Measurements from ENCODE around the gene LYRM4. TPM values are rescaled to one million over a fixed set of nuclear protein-coding genes. Genes with fewer than 3 reads are reported as not detected.
"Not testable (repeated sequence)": the region's sequence is repeated elsewhere in the genome, so short reads cannot be mapped to it uniquely, and the experiment has no call there.

Gene LYRM4
- total RNA-seq, 8 experiments from 2014 or later, result 25.8 to 38.4 (median 32.7) TPM

- no peak overlapping the region for H3K4me3 ChIP-seq
- no peak for ATAC-seq (replicated peaks in 6 of 8)
- no peaks in the 10 kb centered on the region for H3K4me1 ChIP-seq (replicated peaks in 1 of 2)
- no peak overlapping the region for H3K27ac ChIP-seq
- in situ Hi-C loops (cut with MboI; ENCODE audit: low pct_unique_long_range_greater_than_20kb in 2 of 9, low sequenced_read_pairs in 9 of 9, unreplicated experiment in 9 of 9), result loop anchor here in 1 of 9 experiments (25.0 kb wide), 1 partner anchor 260 kb away; no protein-coding TSS in a partner anchor
- 80 to 100% (median 97%) methylated on average over 1 to 7 of the region's 8 CpGs; no CpG with 5 or more reads in 1 of the 10 experiments for WGBS, 10 experiments
These were observed 133.6 kb downstream of the LYRM4 start for GRCh38 chr6:5127106-5127687.

GRCh38 chr6:5126214-5126613 is 134.5 kb downstream of the LYRM4 start:
- ATAC-seq (replicated peaks in 6 of 8), result no peak
- Histone ChIP-seq H3K27ac (no peak overlapping the region), H3K4me3 (no peak overlapping the region), H3K4me1 (replicated peaks in 1 of 2) (no peaks in the 10 kb centered on the region)
- in situ Hi-C loops (cut with MboI; ENCODE audit: low pct_unique_long_range_greater_than_20kb in 2 of 9, low sequenced_read_pairs in 9 of 9, unreplicated experiment in 9 of 9), result loop anchor here in 1 of 9 experiments (25.0 kb wide), 1 partner anchor 261 kb away; no protein-coding TSS in a partner anchor
- WGBS, 10 experiments, result 20 to 100% (median 70%) methylated on average over 1 to 4 of the region's 4 CpGs; no CpG with 5 or more reads in 2 of the 10 experiments

GRCh38 chr6:5125152-5126006 is 135.4 kb downstream of the LYRM4 start:
- 79 to 100% (median 90%) methylated on average over 2 to 7 of the region's 11 CpGs; no CpG with 5 or more reads in 3 of the 10 experiments for WGBS, 10 experiments
- in situ Hi-C loops (cut with MboI; ENCODE audit: low pct_unique_long_range_greater_than_20kb in 2 of 9, low sequenced_read_pairs in 9 of 9, unreplicated experiment in 9 of 9), result loop anchor here in 1 of 9 experiments (25.0 kb wide), 1 partner anchor 262 kb away; no protein-coding TSS in a partner anchor

GRCh38 chr6:5124526-5124925 is 136.2 kb downstream of the LYRM4 start:
- no peak overlapping the region for H3K27ac ChIP-seq
- H3K4me1 ChIP-seq (replicated peaks in 1 of 2), result no peaks in the 10 kb centered on the region
- ATAC-seq (replicated peaks in 6 of 8), result no peak
- in situ Hi-C loops (cut with MboI; ENCODE audit: low pct_unique_long_range_greater_than_20kb in 2 of 9, low sequenced_read_pairs in 9 of 9, unreplicated experiment in 9 of 9), result no loop called here
- 94 to 100% (median 100%) methylated on average over 1 to 3 of the region's 8 CpGs; no CpG with 5 or more reads in 7 of the 10 experiments for WGBS, 10 experiments
- no peak overlapping the region for H3K4me3 ChIP-seq

More at GRCh38 chr6:5125152-5126006, 135.4 kb downstream of the LYRM4 start:
- Histone ChIP-seq H3K4me3 (no peak overlapping the region), H3K4me1 (replicated peaks in 1 of 2) (no peaks in the 10 kb centered on the region), H3K27ac (no peak overlapping the region)
- no peak for ATAC-seq (replicated peaks in 6 of 8)

- WGBS, 10 experiments, result 90 to 100% (median 100%) methylated on average over 2 to 6 of the region's 20 CpGs; no CpG with 5 or more reads in 4 of the 10 experiments
- Histone ChIP-seq H3K27ac (no peak overlapping the region), H3K4me1 (replicated peaks in 1 of 2) (no peaks in the 10 kb centered on the region), H3K4me3 (no peak overlapping the region)
- ATAC-seq (replicated peaks in 6 of 8), result no peak
- in situ Hi-C loops (cut with MboI; ENCODE audit: low pct_unique_long_range_greater_than_20kb in 2 of 9, low sequenced_read_pairs in 9 of 9, unreplicated experiment in 9 of 9), result no loop called here
These were observed 137.2 kb downstream of the LYRM4 start for GRCh38 chr6:5123296-5124143.

- 72 to 100% (median 92%) methylated on average over 3 to 9 of the region's 18 CpGs; no CpG with 5 or more reads in 2 of the 10 experiments for WGBS, 10 experiments
- H3K4me1 ChIP-seq (replicated peaks in 1 of 2), result no peaks in the 10 kb centered on the region
- ATAC-seq (replicated peaks in 6 of 8), result no peak
- no peak overlapping the region for H3K27ac ChIP-seq
- in situ Hi-C loops (cut with MboI; ENCODE audit: low pct_unique_long_range_greater_than_20kb in 2 of 9, low sequenced_read_pairs in 9 of 9, unreplicated experiment in 9 of 9), result no loop called here
- no peak overlapping the region for H3K4me3 ChIP-seq
These were observed 138.1 kb downstream of the LYRM4 start for GRCh38 chr6:5122504-5123112.

- ATAC-seq (replicated peaks in 6 of 8), result no peak
- in situ Hi-C loops (cut with MboI; ENCODE audit: low pct_unique_long_range_greater_than_20kb in 2 of 9, low sequenced_read_pairs in 9 of 9, unreplicated experiment in 9 of 9), result no loop called here
- Histone ChIP-seq H3K27ac (no peak overlapping the region), H3K4me1 (replicated peaks in 1 of 2) (no peaks in the 10 kb centered on the region), H3K4me3 (no peak overlapping the region)
- 57 to 100% (median 86%) methylated on average over 1 to 7 of the region's 7 CpGs; no CpG with 5 or more reads in 2 of the 10 experiments for WGBS, 10 experiments
These were observed 138.8 kb downstream of the LYRM4 start for GRCh38 chr6:5121956-5122355.

- 85 to 100% (median 100%) methylated on average over 1 to 5 of the region's 6 CpGs; no CpG with 5 or more reads in 6 of the 10 experiments for WGBS, 10 experiments
- in situ Hi-C loops (cut with MboI; ENCODE audit: low pct_unique_long_range_greater_than_20kb in 2 of 9, low sequenced_read_pairs in 9 of 9, unreplicated experiment in 9 of 9), result no loop called here
- ATAC-seq (replicated peaks in 6 of 8), result no peak
These were observed 139.3 kb downstream of the LYRM4 start for GRCh38 chr6:5121479-5121878.

GRCh38 chr6:5120543-5120942 is 140.2 kb downstream of the LYRM4 start:
- H3K27ac ChIP-seq; H3K4me1 ChIP-seq (replicated peaks in 1 of 2); ATAC-seq (replicated peaks in 6 of 8); in situ Hi-C loops (cut with MboI; ENCODE audit: low pct_unique_long_range_greater_than_20kb in 2 of 9, low sequenced_read_pairs in 9 of 9, unreplicated experiment in 9 of 9); H3K4me3 ChIP-seq: not testable (repeated sequence)
- WGBS, 10 experiments, result 90 to 100% (median 96%) methylated on average over 2 to 4 of the region's 8 CpGs; no CpG with 5 or more reads in 5 of the 10 experiments

More at GRCh38 chr6:5121479-5121878, 139.3 kb downstream of the LYRM4 start:
- Histone ChIP-seq H3K4me3 (no peak overlapping the region), H3K27ac (no peak overlapping the region), H3K4me1 (replicated peaks in 1 of 2) (no peaks in the 10 kb centered on the region)

GRCh38 chr6:5120011-5120410 is 140.7 kb downstream of the LYRM4 start:
- in situ Hi-C loops (cut with MboI; ENCODE audit: low pct_unique_long_range_greater_than_20kb in 2 of 9, low sequenced_read_pairs in 9 of 9, unreplicated experiment in 9 of 9), result no loop called here
- Histone ChIP-seq H3K4me3 (no peak overlapping the region), H3K4me1 (replicated peaks in 1 of 2) (no peaks in the 10 kb centered on the region), H3K27ac (no peak overlapping the region)
- ATAC-seq (replicated peaks in 6 of 8), result no peak
- WGBS, 10 experiments, result 92 to 100% (median 93%) methylated on average over 1 to 8 of the region's 10 CpGs; no CpG with 5 or more reads in 7 of the 10 experiments

GRCh38 chr6:5119090-5119951 is 141.4 kb downstream of the LYRM4 start:
- no peak for ATAC-seq (replicated peaks in 6 of 8)
- WGBS, 10 experiments, result 58 to 100% (median 90%) methylated on average over 1 to 11 of the region's 17 CpGs
- in situ Hi-C loops (cut with MboI; ENCODE audit: low pct_unique_long_range_greater_than_20kb in 2 of 9, low sequenced_read_pairs in 9 of 9, unreplicated experiment in 9 of 9), result no loop called here
- no peaks in the 10 kb centered on the region for H3K4me1 ChIP-seq (replicated peaks in 1 of 2)
- no peak overlapping the region for H3K27ac ChIP-seq
- no peak overlapping the region for H3K4me3 ChIP-seq
